ENCODE data around the gene CA10.

- TF ChIP-seq ZNF232 (CRISPR knock-in tag; IDR thresholded peaks at IDR 0.05) (no peak), PML (IDR thresholded peaks at IDR 0.05; ENCODE audit: low read length) (no peak), CTCF (IDR thresholded peaks at IDR 0.05 in 2 of 3, conservative IDR thresholded peaks at IDR 0.05 in 1 of 3; ENCODE audit: insufficient read depth in 2 of 3, low read depth in 1 of 3, low read length in 3 of 3) (no peak), TAF1 (IDR thresholded peaks at IDR 0.05; ENCODE audit: control insufficient read depth, extremely low read depth, insufficient read depth, low read length, severe bottlenecking) (no peak), POLR2AphosphoS5 (IDR thresholded peaks at IDR 0.05; ENCODE audit: control insufficient read depth, insufficient read depth, low read depth, low read length) (no peak), POLR2A (conservative IDR thresholded peaks at IDR 0.05) (no peak), FOXM1 (IDR thresholded peaks at IDR 0.05; ENCODE audit: low read depth) (no peak), FOXM1 (CRISPR knock-in tag; IDR thresholded peaks at IDR 0.05; ENCODE audit: low read depth) (no peak), GATA2 (CRISPR knock-in tag; IDR thresholded peaks at IDR 0.05) (no peak)
These were observed 446.9 kb downstream of the CA10 start for GRCh38 chr17:51711581-51711980.

Measured in K562 (cell line).